Neural progenitor cell (in vitro differentiated cells): Measurements from ENCODE around the gene ATXN1.

Experiments used
- EZH2 ChIP-seq: fragments of 200-600 bp; sonication (generic); IDR thresholded peaks from 2 replicates; pipeline ENCODE4 v1.6.1; 2017; ENCODE audit warnings: antibody characterized with exemption, mild to moderate bottlenecking, moderate library complexity
- EZH2phosphoT487 ChIP-seq: fragments of 200-600 bp; sonication (generic); IDR thresholded peaks from 2 replicates; pipeline ENCODE4 v1.6.1; 2017; ENCODE audit warnings: antibody characterized with exemption
- TF ChIP-seq, protein P1 (sequence below): fragments of 200-600 bp; sonication (generic); IDR thresholded peaks from 2 replicates; pipeline ENCODE4 v1.5.1; 2017; ENCODE audit warnings: antibody characterized with exemption, mild to moderate bottlenecking

DNA sequence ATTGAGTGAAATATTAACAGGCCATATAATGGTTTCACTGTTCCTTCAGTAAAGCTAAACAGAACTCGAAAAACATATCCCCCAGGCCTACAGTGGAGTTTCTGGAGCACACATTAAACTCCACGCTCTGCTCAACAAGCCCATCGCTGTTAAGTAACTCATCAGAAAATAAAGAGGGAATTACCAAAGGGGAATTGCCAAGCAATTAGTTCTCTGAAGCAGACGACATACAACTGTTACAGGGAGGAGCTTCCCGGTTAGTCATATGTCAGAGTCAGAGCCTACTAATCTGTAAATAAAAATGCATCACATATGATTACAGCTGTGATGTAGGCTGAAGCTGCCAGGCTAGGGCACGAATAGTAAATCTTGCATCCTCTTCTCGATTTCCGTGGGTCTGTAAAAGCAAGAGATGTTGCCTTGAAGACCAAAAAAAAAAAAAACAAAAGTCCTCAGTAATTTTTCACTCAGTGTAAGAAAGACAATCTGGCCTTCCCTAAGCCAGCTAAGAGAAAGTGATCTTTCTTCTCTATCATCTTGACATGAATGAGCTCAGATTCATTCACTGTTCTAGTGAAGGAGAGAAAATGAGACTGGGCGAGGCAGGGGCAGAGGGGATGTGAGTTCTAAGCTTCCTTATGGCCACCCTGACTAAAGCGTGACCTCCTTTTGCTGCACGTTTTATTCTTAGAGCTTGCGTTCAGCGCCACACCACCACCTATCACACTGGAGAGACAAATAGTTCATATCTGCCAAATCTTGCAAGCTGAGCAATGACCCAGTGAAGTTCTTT, 13.8 kb downstream of the ATXN1 start:
- TF ChIP-seq, protein P1, sequence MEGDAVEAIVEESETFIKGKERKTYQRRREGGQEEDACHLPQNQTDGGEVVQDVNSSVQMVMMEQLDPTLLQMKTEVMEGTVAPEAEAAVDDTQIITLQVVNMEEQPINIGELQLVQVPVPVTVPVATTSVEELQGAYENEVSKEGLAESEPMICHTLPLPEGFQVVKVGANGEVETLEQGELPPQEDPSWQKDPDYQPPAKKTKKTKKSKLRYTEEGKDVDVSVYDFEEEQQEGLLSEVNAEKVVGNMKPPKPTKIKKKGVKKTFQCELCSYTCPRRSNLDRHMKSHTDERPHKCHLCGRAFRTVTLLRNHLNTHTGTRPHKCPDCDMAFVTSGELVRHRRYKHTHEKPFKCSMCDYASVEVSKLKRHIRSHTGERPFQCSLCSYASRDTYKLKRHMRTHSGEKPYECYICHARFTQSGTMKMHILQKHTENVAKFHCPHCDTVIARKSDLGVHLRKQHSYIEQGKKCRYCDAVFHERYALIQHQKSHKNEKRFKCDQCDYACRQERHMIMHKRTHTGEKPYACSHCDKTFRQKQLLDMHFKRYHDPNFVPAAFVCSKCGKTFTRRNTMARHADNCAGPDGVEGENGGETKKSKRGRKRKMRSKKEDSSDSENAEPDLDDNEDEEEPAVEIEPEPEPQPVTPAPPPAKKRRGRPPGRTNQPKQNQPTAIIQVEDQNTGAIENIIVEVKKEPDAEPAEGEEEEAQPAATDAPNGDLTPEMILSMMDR = no peak
- TF ChIP-seq EZH2 = no peak
- TF ChIP-seq EZH2phosphoT487 = no peak
